ENCODE measurements around the gene TAS2R43.
"Not testable (repeated sequence)": the region's sequence is repeated elsewhere in the genome, so short reads cannot be mapped to it uniquely, and the experiment has no call there.

The TAS2R43 gene

DNA sequence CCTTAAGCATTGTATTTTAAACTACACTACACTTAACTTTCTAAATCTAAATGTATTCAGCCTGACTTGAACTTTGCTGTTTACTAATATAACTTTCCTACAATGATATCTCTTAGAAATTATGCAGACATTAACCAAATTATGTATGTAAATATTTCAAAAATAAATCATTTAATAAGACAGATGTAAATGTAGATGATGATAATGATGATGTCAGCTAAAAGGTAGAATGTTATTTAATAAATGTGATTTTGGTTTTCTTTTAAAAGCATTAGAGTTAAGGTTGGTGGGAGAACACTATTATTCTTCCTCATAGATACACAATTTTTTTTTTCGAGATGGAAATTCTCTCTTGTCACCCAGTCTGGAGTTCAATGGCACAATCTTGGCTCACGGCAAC is 10.1 kb downstream of the TAS2R43 start:
- Mint-ChIP-seq H3K9me3 (peaks cover 7% of the 10 kb centered on the region), H3K27ac (no peak overlapping the region), H3K4me3 (no peak overlapping the region), H3K4me1 (no peaks in the 10 kb centered on the region), H3K27me3 (no peaks in the 10 kb centered on the region), H3K36me3 (peaks cover 19% of the 10 kb centered on the region)
- ATAC-seq = no peak

DNA sequence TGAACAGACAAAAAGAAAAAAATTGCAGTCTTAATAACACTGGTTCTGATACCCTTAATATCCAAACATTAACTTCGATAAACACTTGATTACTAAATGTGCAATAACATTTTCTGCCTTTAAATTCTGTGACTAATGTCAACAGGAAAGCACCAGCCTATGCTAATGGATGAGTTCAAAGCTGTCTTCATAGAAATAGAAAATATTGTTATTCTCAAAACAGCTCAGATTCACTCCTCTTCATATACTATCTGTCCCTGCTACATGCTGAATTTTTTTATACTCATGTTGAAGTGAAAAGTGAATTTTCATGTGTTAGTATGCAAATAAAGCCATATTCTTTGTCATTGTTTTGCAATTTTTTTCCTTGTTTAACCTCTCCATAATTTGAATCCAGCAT is 13.9 kb downstream of the TAS2R43 start:
- Mint-ChIP-seq H3K4me3 (no peak overlapping the region), H3K9me3 (peaks cover 3% of the 10 kb centered on the region), H3K4me1 (peaks cover 5% of the 10 kb centered on the region), H3K27me3 (no peaks in the 10 kb centered on the region), H3K27ac (no peak overlapping the region), H3K36me3 (peaks cover 13% of the 10 kb centered on the region)
- no peak for ATAC-seq

DNA sequence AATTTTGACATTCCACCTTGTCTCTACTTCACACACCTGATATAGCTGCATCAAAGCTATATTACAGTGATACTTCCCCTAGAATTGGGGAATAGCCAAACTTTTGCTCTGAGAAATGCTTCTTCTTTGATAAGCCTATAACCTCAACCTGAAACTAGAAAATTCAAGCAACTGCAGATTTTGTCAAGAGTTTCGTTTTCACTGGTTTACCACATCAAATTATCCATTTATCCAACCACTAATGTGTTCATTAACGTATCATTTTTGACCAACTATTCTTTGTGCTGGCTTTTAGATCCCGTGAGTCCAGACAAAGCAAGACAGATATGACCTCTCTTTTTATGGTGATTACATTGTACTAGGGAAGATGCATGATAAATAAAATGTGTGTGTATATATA is 16.5 kb downstream of the TAS2R43 start:
- no peak overlapping the region for H3K27ac Mint-ChIP-seq
- no peaks in the 10 kb centered on the region for H3K27me3 Mint-ChIP-seq
- H3K4me3 Mint-ChIP-seq = no peak overlapping the region
- no peak for ATAC-seq
- no peaks in the 10 kb centered on the region for H3K9me3 Mint-ChIP-seq
- peaks cover 12% of the 10 kb centered on the region for H3K4me1 Mint-ChIP-seq
- H3K36me3 Mint-ChIP-seq = peaks cover 12% of the 10 kb centered on the region

DNA sequence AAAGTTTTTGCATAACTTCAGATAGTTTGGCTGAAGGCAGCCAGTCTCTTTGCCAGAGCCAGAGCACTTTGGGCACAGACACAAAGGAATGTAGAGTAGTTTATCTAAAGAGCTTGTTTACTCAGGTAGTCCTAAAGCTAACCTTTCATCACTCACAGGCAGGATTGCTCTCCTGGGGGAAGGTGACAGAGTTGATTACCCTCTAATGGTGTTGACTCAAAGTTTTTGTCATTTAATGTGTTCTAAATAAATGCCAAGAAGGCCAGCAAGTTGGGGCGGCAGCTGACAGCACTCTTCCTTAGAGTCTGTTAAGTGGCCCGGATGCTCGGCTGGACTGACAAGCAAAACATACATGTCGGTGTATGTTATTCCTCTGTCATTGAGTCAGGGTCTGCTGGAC is 20.7 kb downstream of the TAS2R43 start:
- ATAC-seq = no peak
- Mint-ChIP-seq H3K9me3 (no peaks in the 10 kb centered on the region), H3K27me3 (no peaks in the 10 kb centered on the region), H3K27ac (no peak overlapping the region), H3K4me1 (peaks cover 23% of the 10 kb centered on the region), H3K4me3 (no peak overlapping the region), H3K36me3 (peaks cover 30% of the 10 kb centered on the region)

DNA sequence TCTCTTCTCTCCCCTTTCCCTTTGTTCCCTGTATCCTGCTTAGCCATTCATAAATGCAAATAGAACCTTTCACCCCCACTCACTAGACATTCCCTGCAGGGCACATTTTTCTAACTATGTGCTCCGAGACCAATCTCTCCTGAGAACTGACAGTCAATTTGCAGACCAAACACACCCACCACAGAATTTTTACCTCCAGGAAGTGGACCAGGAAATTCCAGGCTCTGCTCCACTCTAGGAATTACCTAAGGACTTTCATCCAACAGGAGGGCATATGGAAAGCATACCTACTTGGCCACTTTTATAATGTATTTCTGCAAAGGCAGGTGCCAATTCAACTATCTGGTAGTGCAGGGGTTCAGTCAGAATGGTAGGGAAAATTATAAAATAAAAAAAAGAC is 21.1 kb downstream of the TAS2R43 start:
- Mint-ChIP-seq H3K9me3 (no peaks in the 10 kb centered on the region), H3K36me3 (peaks cover 30% of the 10 kb centered on the region), H3K4me1 (peaks cover 23% of the 10 kb centered on the region), H3K4me3 (no peak overlapping the region), H3K27me3 (no peaks in the 10 kb centered on the region), H3K27ac (no peak overlapping the region)
- ATAC-seq = no peak

DNA sequence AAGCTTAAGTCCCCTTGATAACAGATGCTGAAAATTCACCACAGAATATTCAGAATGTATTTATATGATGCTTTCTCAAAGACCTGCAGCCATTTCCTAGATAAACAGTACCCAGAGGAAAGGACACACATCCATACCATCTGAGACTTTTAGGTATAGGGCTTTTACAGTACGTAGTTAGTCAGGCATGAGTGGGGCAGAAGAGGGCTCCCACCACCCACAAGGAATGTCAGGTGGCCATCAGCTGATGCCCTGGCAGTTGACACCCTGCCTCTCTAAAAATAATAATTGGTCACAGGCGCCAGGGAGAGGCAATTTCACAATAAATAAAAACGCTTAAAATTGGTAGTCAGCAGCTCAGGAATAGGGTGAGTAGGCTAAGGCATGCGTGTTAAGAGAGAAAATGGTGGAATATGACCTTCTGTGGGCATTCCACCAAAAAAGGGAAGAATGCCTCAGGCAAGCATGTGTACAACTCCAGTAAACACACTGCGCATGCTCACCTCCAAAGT is 22.2 kb downstream of the TAS2R43 start:
- Mint-ChIP-seq H3K9me3 (peaks cover 2% of the 10 kb centered on the region), H3K36me3 (peaks cover 37% of the 10 kb centered on the region), H3K4me1 (peaks cover 23% of the 10 kb centered on the region), H3K4me3 (no peak overlapping the region), H3K27ac (no peak overlapping the region), H3K27me3 (no peaks in the 10 kb centered on the region)
- no peak for ATAC-seq

DNA sequence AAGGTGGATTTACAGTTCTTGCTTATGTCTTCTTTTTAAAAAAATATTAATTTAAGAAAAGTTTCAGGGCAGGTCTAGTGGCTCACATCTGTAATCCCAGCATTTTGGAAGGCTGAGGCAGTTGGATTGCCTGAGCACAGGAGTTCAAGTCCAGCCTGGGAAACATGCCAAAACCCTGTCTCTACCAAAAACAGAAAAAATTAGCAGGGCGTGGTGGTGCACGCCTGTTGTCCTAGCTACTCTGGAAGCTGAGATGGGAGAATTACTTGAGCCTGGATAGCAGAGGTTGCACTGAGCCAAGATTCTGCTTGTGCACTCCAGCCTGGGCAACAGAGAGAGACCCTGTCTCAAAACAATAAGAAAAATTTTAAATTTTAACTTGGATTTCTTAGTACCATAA is 24.6 kb downstream of the TAS2R43 start:
- Mint-ChIP-seq H3K9me3 (peaks cover 2% of the 10 kb centered on the region), H3K4me3 (no peak overlapping the region), H3K27ac (no peak overlapping the region), H3K27me3 (no peaks in the 10 kb centered on the region), H3K36me3 (peaks cover 31% of the 10 kb centered on the region), H3K4me1 (peaks cover 23% of the 10 kb centered on the region)
- no peak for ATAC-seq

DNA sequence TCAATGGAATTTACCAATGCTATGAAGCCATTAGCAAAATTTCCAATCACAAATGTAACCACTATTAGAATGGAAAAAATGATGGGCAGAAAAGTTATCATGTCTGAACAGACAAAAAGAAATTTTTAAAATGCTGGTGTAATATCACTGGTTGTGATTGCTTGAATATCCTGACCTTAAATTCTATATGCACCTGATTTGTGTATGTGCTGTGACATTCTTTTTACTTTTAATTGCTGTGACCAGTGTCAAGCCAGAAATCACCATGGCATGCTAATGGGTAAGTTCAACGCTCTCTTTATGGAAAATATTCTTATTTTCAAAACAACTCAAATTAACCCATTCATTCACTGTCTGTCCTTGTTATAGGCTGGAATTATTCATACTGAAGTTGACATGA is 29.9 kb downstream of the TAS2R43 start, which contains the start of gene TAS2R46:
Gene TAS2R46, minus strand, starts transcription at position 101 of the 400 bp plus-strand sequence. Its CDS starts 0 bp downstream, at position 101.
- Mint-ChIP-seq H3K36me3 (peaks cover 13% of the 10 kb centered on the region), H3K4me1 (peaks cover 13% of the 10 kb centered on the region)
- not testable (repeated sequence) for H3K27me3 Mint-ChIP-seq, H3K4me3 Mint-ChIP-seq, ATAC-seq, H3K9me3 Mint-ChIP-seq, H3K27ac Mint-ChIP-seq

DNA sequence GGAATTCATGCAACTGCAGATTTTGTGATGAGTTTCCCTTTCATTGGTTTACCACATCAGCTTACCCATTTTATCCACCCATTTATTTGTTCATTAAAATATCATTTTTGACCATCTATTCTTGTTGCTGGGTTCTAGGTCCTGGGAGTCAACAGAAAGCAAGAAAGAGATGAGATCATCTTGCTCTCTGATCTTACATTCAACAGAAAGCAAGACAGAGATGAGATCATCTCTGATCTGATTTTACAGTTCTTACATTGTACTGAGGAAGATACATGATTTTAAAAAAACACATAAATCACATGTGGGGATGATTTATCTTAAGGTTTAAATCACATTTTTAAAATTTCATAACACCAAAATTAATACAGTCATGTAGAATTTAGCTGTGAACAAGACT is 32.3 kb downstream of the TAS2R43 start:
- H3K27ac Mint-ChIP-seq = no peak overlapping the region
- no peak overlapping the region for H3K4me3 Mint-ChIP-seq
- H3K4me1 Mint-ChIP-seq = peaks cover 13% of the 10 kb centered on the region
- peaks cover 3% of the 10 kb centered on the region for H3K9me3 Mint-ChIP-seq
- no peak for ATAC-seq
- H3K36me3 Mint-ChIP-seq = peaks cover 19% of the 10 kb centered on the region
- no peaks in the 10 kb centered on the region for H3K27me3 Mint-ChIP-seq

DNA sequence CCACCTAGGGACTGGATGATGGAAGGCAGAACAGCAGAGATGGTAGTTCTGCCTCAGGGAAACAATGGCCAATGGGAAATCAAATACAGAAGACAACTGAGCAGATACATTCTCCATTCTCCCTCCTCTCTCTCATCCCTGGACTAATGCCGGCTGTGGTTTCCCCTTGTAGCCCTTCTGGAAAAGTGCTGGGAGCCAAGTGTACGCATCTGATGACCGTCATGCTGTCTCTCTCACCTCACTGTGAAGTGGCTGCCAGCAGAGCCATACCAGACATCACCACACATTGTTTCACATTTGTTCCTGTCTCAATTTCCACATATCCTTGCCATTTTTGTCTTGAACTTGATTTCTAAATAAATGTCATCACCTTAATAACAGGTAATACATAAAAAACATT is 33.1 kb downstream of the TAS2R43 start:
- ATAC-seq = no peak
- Mint-ChIP-seq H3K36me3 (peaks cover 19% of the 10 kb centered on the region), H3K9me3 (peaks cover 3% of the 10 kb centered on the region), H3K27ac (no peak overlapping the region), H3K4me1 (peaks cover 7% of the 10 kb centered on the region), H3K27me3 (no peaks in the 10 kb centered on the region), H3K4me3 (no peak overlapping the region)

DNA sequence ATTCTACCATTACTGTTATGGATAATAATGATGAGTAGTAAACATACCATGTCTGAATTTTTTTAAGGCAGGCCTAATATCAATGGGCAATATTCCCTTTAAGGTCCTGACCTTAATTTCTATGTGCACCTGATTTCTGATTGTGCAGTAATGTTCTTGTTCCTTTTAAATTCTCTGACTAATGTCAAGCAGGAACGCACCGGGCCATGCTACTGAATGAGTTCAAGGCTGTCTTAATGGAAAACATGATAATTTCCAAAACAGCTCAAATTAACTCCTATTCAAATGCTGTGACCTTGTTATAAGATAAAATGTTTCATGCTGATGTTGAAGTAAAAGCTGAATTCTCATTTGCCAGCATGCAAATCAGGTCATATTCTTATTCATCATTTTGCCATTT is 36.8 kb downstream of the TAS2R43 start:
- Mint-ChIP-seq H3K27me3 (no peaks in the 10 kb centered on the region), H3K36me3 (peaks cover 32% of the 10 kb centered on the region), H3K9me3 (peaks cover 10% of the 10 kb centered on the region), H3K27ac (no peak overlapping the region), H3K4me3 (no peak overlapping the region), H3K4me1 (no peaks in the 10 kb centered on the region)
- ATAC-seq = no peak

DNA sequence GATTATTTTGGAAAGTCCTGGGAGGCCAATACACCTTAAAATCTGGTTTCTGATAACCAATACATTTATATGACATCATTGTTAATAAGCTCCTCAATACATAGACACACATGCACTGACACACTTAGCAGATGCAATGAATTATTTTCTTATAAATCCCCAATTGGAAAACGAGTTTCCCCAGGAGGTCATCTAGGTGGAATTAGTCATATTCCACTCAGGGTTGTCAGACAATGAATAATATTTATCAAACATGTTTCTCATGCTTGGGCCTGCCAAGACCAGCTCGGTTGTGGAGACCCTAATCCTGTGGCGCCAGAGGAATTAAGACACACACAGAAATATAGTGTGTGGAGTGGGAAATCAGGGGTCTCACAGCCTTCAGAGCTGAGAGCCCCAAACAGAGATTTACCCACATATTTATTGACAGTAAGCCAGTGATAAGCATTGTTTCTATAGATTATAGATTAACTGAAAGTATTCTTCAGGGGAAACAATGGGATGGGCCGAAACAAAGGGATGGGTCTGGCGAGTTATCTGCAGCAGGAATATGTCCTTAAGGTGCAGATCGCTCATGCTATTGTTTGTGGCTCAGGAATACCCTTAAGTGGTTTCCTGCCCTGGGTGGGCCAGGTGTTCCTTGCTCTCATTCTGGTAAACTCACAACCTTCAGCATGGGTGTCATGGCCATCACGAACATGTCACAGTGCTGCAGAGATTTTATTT is 42.1 kb downstream of the TAS2R43 start:
- not testable (repeated sequence) for ATAC-seq, H3K27me3 Mint-ChIP-seq, H3K4me1 Mint-ChIP-seq, H3K4me3 Mint-ChIP-seq, H3K9me3 Mint-ChIP-seq, H3K27ac Mint-ChIP-seq
- H3K36me3 Mint-ChIP-seq = peaks cover 57% of the 10 kb centered on the region

DNA sequence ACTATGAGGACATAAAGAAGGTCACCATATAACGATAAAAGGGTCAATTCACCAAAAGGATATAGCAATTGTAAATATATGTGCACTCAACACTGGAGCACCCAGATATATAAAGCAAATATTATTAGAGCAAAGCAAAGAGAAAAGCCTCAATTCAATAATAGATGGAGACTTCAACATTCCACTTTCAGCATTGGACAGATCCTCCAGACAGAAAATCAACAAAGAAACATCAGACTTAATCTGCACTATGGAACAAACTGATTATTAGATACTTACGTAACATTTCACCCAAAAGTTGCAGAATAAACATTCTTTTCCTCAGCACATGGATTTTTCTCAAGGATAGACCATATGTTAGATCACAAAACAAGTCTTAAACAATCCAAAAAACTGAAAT is 50.7 kb downstream of the TAS2R43 start:
- not testable (repeated sequence) for H3K4me1 Mint-ChIP-seq, H3K27ac Mint-ChIP-seq, H3K4me3 Mint-ChIP-seq, H3K9me3 Mint-ChIP-seq, H3K27me3 Mint-ChIP-seq, ATAC-seq
- peaks cover 61% of the 10 kb centered on the region for H3K36me3 Mint-ChIP-seq

Measured in stimulated activated memory B cell treated with anti-CD40 and anti-IgM and Interleukin-4, amounts not matched to agents 10 μg/mL and 1 μg/mL and 100 μg/mL, for 72 hours (primary cell).